Suprapubic skin (tissue), 3 donors: ENCODE measurements around the gene CHN2.

Experiments
- POLR2A ChIP-seq, 2 donors: fragments of 450-650 bp; IDR thresholded peaks; one replicate each; pipeline ENCODE4 v1.6.1; 2017; ENCODE audit warnings: antibody characterized with exemption in 2 of 2, mild to moderate bottlenecking in 2 of 2, moderate library complexity in 2 of 2
- TF ChIP-seq, protein P1 (sequence below), 2 donors: fragments of 200-600 bp in 1 of 2; fragments of 450-650 bp in 1 of 2; sonication (generic) in 1 of 2; IDR thresholded peaks; one replicate each; pipeline ENCODE4 v1.5.1; 2016 to 2019; ENCODE audit warnings: antibody characterized with exemption in 2 of 2, mild to moderate bottlenecking in 1 of 2, moderate library complexity in 1 of 2

DNA sequence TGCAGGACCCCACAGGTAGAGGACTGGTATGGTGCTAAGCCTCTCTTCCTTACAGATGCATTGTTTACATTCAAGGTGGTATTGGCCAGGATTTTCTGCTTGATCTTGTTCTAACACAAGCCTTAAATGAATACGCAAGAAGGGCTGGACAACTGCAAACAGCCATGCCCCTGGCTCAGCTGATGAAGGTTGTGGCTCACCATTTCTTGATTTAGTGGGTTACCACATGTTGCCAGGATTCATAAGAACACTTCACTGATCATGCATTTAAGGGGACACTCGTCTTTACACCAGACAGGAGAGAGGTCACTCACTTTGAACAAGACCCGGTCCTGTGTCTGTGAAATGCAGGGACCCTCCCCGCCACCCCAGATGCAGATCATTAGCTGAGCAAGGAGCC is 82.2 kb downstream of the CHN2 start:
- TF ChIP-seq, protein P1, sequence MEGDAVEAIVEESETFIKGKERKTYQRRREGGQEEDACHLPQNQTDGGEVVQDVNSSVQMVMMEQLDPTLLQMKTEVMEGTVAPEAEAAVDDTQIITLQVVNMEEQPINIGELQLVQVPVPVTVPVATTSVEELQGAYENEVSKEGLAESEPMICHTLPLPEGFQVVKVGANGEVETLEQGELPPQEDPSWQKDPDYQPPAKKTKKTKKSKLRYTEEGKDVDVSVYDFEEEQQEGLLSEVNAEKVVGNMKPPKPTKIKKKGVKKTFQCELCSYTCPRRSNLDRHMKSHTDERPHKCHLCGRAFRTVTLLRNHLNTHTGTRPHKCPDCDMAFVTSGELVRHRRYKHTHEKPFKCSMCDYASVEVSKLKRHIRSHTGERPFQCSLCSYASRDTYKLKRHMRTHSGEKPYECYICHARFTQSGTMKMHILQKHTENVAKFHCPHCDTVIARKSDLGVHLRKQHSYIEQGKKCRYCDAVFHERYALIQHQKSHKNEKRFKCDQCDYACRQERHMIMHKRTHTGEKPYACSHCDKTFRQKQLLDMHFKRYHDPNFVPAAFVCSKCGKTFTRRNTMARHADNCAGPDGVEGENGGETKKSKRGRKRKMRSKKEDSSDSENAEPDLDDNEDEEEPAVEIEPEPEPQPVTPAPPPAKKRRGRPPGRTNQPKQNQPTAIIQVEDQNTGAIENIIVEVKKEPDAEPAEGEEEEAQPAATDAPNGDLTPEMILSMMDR (IDR thresholded peaks at IDR 0.05) = no peak
- TF ChIP-seq POLR2A (IDR thresholded peaks at IDR 0.05) = no peak
